UCSD-AML1 (cell line): ENCODE measurements around the gene FEM1C.
"Not testable (repeated sequence)": the region's sequence is repeated elsewhere in the genome, so short reads cannot be mapped to it uniquely, and the experiment has no call there.

Experiments used
- DNase-seq: peaks from one replicate; lab custom pipeline; 2025; ENCODE audit not compliant: unreplicated experiment; lab: John Stamatoyannopoulos, UW

FEM1C gene

GRCh38 chr5:115479166-115479873 lies 65.3 kb downstream of the FEM1C start:
- DNase-seq = not testable (repeated sequence)

GRCh38 chr5:115478281-115478680 lies 66.3 kb downstream of the FEM1C start:
- DNase-seq = no peak

GRCh38 chr5:115477581-115477980 lies 67.0 kb downstream of the FEM1C start:
- no peak for DNase-seq

- DNase-seq = no peak
Measured at GRCh38 chr5:115475788-115476187, 68.8 kb downstream of the FEM1C start.

- DNase-seq = no peak
Measured at GRCh38 chr5:115472271-115473025, 72.1 kb downstream of the FEM1C start.

- no peak for DNase-seq
Measured at GRCh38 chr5:115471345-115472063, 73.1 kb downstream of the FEM1C start.

- DNase-seq = no peak
Measured at GRCh38 chr5:115470921-115471320, 73.7 kb downstream of the FEM1C start.
